ENCODE data around the gene ART5. TPM values are rescaled to one million over a fixed set of nuclear protein-coding genes. Genes with fewer than 3 reads are reported as not detected.

Gene ART5
- polyA plus RNA-seq, 2 of the 4 experiments (the other 2 are of a cell fraction): 0.08 to 0.30 TPM

DNA sequence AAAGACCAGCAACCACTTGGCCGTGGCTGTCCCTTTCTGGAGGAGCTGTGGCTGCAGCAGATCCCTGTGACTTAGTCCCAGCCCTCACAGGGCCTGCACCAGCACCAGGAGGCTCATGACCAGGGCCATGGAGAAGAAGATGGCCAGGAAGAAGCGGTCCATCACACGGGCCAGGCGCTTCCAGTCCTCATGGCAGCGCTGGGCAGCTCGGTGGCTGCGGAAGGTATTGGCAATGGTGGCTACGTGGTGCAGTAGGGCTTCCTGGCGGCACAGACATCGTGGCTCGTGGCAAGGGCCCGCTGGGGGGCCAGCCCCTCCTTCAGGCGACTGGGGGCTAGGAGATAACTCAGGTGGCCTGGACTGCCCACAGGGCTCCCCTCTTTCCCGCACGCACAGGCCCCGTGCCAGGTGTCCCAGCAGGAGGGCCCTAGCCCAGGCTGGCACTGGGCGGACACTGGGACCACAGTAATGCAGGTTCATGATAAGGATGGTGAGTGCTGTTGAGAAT lies 24.3 kb upstream of the ART5 start (continued):
- TF ChIP-seq, protein P1, sequence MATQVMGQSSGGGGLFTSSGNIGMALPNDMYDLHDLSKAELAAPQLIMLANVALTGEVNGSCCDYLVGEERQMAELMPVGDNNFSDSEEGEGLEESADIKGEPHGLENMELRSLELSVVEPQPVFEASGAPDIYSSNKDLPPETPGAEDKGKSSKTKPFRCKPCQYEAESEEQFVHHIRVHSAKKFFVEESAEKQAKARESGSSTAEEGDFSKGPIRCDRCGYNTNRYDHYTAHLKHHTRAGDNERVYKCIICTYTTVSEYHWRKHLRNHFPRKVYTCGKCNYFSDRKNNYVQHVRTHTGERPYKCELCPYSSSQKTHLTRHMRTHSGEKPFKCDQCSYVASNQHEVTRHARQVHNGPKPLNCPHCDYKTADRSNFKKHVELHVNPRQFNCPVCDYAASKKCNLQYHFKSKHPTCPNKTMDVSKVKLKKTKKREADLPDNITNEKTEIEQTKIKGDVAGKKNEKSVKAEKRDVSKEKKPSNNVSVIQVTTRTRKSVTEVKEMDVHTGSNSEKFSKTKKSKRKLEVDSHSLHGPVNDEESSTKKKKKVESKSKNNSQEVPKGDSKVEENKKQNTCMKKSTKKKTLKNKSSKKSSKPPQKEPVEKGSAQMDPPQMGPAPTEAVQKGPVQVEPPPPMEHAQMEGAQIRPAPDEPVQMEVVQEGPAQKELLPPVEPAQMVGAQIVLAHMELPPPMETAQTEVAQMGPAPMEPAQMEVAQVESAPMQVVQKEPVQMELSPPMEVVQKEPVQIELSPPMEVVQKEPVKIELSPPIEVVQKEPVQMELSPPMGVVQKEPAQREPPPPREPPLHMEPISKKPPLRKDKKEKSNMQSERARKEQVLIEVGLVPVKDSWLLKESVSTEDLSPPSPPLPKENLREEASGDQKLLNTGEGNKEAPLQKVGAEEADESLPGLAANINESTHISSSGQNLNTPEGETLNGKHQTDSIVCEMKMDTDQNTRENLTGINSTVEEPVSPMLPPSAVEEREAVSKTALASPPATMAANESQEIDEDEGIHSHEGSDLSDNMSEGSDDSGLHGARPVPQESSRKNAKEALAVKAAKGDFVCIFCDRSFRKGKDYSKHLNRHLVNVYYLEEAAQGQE (IDR thresholded peaks at IDR 0.05): no peak
- TF ChIP-seq, protein P2, sequence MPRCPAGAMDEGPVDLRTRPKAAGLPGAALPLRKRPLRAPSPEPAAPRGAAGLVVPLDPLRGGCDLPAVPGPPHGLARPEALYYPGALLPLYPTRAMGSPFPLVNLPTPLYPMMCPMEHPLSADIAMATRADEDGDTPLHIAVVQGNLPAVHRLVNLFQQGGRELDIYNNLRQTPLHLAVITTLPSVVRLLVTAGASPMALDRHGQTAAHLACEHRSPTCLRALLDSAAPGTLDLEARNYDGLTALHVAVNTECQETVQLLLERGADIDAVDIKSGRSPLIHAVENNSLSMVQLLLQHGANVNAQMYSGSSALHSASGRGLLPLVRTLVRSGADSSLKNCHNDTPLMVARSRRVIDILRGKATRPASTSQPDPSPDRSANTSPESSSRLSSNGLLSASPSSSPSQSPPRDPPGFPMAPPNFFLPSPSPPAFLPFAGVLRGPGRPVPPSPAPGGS (IDR thresholded peaks at IDR 0.05): no peak
- TF ChIP-seq, protein P3, sequence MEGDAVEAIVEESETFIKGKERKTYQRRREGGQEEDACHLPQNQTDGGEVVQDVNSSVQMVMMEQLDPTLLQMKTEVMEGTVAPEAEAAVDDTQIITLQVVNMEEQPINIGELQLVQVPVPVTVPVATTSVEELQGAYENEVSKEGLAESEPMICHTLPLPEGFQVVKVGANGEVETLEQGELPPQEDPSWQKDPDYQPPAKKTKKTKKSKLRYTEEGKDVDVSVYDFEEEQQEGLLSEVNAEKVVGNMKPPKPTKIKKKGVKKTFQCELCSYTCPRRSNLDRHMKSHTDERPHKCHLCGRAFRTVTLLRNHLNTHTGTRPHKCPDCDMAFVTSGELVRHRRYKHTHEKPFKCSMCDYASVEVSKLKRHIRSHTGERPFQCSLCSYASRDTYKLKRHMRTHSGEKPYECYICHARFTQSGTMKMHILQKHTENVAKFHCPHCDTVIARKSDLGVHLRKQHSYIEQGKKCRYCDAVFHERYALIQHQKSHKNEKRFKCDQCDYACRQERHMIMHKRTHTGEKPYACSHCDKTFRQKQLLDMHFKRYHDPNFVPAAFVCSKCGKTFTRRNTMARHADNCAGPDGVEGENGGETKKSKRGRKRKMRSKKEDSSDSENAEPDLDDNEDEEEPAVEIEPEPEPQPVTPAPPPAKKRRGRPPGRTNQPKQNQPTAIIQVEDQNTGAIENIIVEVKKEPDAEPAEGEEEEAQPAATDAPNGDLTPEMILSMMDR (IDR thresholded peaks at IDR 0.05): no peak
- TF ChIP-seq HOXB13 (CRISPR knock-in tag; IDR thresholded peaks at IDR 0.05; ENCODE audit: low read depth) (no peak), HEYL (CRISPR knock-in tag; IDR thresholded peaks at IDR 0.05) (no peak), KDM1A (IDR thresholded peaks at IDR 0.05; ENCODE audit: low read depth) (no peak), TFCP2L1 (CRISPR knock-in tag; IDR thresholded peaks at IDR 0.05) (no peak)
- TF ChIP-seq, protein P4, sequence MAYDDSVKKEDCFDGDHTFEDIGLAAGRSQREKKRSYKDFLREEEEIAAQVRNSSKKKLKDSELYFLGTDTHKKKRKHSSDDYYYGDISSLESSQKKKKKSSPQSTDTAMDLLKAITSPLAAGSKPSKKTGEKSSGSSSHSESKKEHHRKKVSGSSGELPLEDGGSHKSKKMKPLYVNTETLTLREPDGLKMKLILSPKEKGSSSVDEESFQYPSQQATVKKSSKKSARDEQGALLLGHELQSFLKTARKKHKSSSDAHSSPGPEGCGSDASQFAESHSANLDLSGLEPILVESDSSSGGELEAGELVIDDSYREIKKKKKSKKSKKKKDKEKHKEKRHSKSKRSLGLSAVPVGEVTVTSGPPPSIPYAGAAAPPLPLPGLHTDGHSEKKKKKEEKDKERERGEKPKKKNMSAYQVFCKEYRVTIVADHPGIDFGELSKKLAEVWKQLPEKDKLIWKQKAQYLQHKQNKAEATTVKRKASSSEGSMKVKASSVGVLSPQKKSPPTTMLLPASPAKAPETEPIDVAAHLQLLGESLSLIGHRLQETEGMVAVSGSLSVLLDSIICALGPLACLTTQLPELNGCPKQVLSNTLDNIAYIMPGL (CRISPR knock-in tag; IDR thresholded peaks at IDR 0.05; ENCODE audit: borderline replicate concordance): no peak

DNA sequence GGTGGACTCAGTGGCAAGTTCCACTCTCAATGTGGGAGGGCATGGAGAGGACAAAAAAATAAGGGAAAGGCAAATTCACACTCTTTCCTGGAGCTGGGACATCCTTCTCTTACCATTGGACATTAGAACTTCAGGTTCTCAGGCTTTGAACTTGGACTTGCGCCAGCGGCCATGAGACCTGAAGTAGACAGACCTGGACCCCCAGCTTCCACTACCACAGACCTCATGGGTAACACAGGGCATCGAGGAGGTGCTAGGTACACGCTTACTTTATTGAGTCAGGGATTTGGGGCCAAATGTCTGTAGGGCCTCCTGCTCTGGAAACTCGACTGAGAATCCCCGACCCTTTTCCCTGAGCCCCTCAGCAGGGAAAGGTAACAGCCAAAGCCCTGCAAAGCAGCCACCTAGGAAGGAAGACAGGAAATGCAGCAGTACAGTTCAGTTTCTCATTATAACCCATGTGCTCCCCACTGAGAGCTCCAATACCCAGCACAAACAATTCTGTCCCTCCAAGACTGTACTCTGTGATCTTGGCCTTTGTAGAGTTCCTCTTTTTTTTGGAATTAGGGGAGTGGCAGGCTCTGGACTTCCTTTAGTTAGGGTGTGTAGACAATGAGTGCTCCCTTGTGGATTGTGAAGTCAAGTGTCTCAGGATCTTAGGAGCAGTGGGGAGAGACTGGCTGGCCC lies 23.7 kb upstream of the ART5 start:
- TF ChIP-seq FOXS1 (CRISPR knock-in tag; IDR thresholded peaks at IDR 0.05) (no peak), MAZ (IDR thresholded peaks at IDR 0.05; ENCODE audit: borderline replicate concordance, low read depth, low read length) (no peak), EP300 (IDR thresholded peaks at IDR 0.05) (no peak), FOSB (CRISPR knock-in tag; IDR thresholded peaks at IDR 0.05) (no peak), PBX3 (IDR thresholded peaks at IDR 0.05) (no peak), GATA3 (IDR thresholded peaks at IDR 0.05; ENCODE audit: borderline replicate concordance) (no peak), CHD4 (IDR thresholded peaks at IDR 0.05; ENCODE audit: borderline replicate concordance) (no peak)
- TF ChIP-seq, protein P1 (IDR thresholded peaks at IDR 0.05): no peak
- DNase-seq (ENCODE audit: low read depth in 1 of 2, low spot score in 1 of 2) (no peak), FAIRE-seq (no peak), ATAC-seq (no peak)
- H3K9me3 ChIP-seq: no peaks in the 10 kb centered on the region
- no peak overlapping the region for H3K4me2 ChIP-seq
- 81% methylated on average over 6 of the region's 6 CpGs for WGBS (ENCODE audit: missing lambda C conversion rate)
- no peak overlapping the region for H3K27ac ChIP-seq
- no peak overlapping the region for H3K4me3 ChIP-seq
- ChIA-PET CTCF (interaction anchor here (0.7 to 0.8 kb wide), 2 partner anchors 85 to 680 kb away, joined by 3 read pairs; no protein-coding TSS in a partner anchor), POLR2A (no interaction called here)
- no peaks in the 10 kb centered on the region for H3K4me1 ChIP-seq
